Coronary artery (tissue), 2 donors: ENCODE results near the gene TRIM24.

Source experiments
- DNase-seq: peaks from one replicate; pipeline ENCODE4 v3.0.0-alpha.2; 2017; ENCODE audit warnings: low spot score
- H3K27ac ChIP-seq, 2 donors: fragments of 200-600 bp; sonication (generic); one replicate each; pipeline ENCODE4 v1.5.1; 2016 to 2019
- H3K4me3 ChIP-seq: fragments of 200-600 bp; sonication (generic); 2 replicates; pipeline ENCODE4 v1.5.1; 2016; ENCODE audit warnings: mild to moderate bottlenecking, moderate library complexity
- TF ChIP-seq, protein P1 (sequence below): fragments of 200-600 bp; sonication (generic); IDR thresholded peaks from one replicate; pipeline ENCODE4 v1.5.1; 2019; ENCODE audit warnings: antibody characterized with exemption

The TRIM24 gene

GRCh38 chr7:138608275-138608674, 148.2 kb downstream of the TRIM24 start:
- no peak for DNase-seq
- TF ChIP-seq, protein P1, sequence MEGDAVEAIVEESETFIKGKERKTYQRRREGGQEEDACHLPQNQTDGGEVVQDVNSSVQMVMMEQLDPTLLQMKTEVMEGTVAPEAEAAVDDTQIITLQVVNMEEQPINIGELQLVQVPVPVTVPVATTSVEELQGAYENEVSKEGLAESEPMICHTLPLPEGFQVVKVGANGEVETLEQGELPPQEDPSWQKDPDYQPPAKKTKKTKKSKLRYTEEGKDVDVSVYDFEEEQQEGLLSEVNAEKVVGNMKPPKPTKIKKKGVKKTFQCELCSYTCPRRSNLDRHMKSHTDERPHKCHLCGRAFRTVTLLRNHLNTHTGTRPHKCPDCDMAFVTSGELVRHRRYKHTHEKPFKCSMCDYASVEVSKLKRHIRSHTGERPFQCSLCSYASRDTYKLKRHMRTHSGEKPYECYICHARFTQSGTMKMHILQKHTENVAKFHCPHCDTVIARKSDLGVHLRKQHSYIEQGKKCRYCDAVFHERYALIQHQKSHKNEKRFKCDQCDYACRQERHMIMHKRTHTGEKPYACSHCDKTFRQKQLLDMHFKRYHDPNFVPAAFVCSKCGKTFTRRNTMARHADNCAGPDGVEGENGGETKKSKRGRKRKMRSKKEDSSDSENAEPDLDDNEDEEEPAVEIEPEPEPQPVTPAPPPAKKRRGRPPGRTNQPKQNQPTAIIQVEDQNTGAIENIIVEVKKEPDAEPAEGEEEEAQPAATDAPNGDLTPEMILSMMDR, result no peak
- H3K27ac ChIP-seq, result no peak overlapping the region
- H3K4me3 ChIP-seq, result no peak overlapping the region

GRCh38 chr7:138610671-138611170, 150.7 kb downstream of the TRIM24 start:
- TF ChIP-seq, protein P1, result no peak
- DNase-seq, result no peak
- no peak overlapping the region for H3K27ac ChIP-seq
- no peak overlapping the region for H3K4me3 ChIP-seq

- TF ChIP-seq, protein P1, result no peak
- Histone ChIP-seq H3K27ac (no peak overlapping the region), H3K4me3 (no peak overlapping the region)
- DNase-seq, result no peak
These were observed 153.6 kb downstream of the TRIM24 start for GRCh38 chr7:138613630-138614029.

GRCh38 chr7:138616085-138616484, 156.0 kb downstream of the TRIM24 start:
- no peak overlapping the region for H3K27ac ChIP-seq
- TF ChIP-seq, protein P1, result no peak
- no peak for DNase-seq
- H3K4me3 ChIP-seq, result no peak overlapping the region

DNA sequence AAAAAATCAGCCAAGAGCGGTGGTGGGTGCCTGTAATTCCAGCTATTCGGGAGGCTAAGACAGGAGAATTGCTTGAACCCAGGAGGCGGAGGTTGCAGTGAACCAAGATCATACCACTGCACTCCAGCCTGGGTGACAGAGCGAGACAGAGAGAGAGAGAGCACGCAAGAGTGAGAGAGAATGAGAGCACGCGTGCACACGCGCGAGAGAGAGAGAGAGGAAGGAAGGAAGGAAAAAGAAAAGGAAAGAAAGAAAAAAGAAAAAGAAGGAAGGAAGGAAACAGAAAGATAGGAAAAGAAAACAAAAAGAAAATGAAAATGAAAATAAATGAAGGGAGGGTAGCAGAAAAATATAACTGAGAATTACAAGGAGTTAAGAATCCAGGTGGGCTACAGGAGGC, 158.4 kb downstream of the TRIM24 start:
- TF ChIP-seq, protein P1, result no peak
- no peak overlapping the region for H3K4me3 ChIP-seq
- no peak overlapping the region for H3K27ac ChIP-seq
- no peak for DNase-seq

GRCh38 chr7:138618933-138619332, 158.9 kb downstream of the TRIM24 start:
- Histone ChIP-seq H3K27ac (no peak overlapping the region), H3K4me3 (no peak overlapping the region)
- TF ChIP-seq, protein P1, result no peak
- DNase-seq, result no peak

DNA sequence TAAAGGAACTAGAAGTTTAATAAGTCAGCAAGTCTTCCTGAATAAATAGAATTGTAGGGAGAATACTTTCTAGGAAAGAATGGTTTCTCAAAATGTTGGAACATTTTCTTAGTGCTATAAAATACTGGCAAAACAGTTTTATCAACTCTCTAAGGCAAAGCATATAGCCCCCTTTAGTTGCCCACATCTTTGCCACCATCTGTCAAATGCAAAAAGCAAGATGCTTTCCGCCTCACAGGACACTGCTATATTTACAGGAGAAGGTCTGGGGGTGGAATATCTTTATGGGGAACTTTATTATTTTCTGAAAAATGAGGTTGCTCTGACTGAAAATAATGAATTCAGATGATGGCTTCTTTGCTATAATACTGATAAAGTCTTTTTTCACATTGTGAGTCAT, 162.8 kb downstream of the TRIM24 start:
- Histone ChIP-seq H3K27ac (no peak overlapping the region), H3K4me3 (no peak overlapping the region)
- DNase-seq, result no peak
- TF ChIP-seq, protein P1, result no peak
